Right forelimb (tissue), 1 donor: Measurements from ENCODE around the gene ZYX.
"Not testable (repeated sequence)": the region's sequence is repeated elsewhere in the genome, so short reads cannot be mapped to it uniquely, and the experiment has no call there.

Experiments
- DNase-seq: peaks from one replicate; pipeline ENCODE4 v3.0.0-alpha.2; 2018

Gene ZYX

GRCh38 chr7:143399151-143399550, 18.0 kb downstream of the ZYX start:
- DNase-seq, result peak; percentile 27

GRCh38 chr7:143399642-143400041, 18.5 kb downstream of the ZYX start:
- DNase-seq, result no peak

GRCh38 chr7:143401265-143401664, 20.1 kb downstream of the ZYX start:
- DNase-seq, result no peak

- DNase-seq, result not testable (repeated sequence)
These were observed 21.1 kb downstream of the ZYX start for GRCh38 chr7:143402233-143402632.

- DNase-seq, result no peak
These were observed 24.2 kb downstream of the ZYX start for GRCh38 chr7:143405173-143406001.

- DNase-seq, result no peak
These were observed 24.8 kb downstream of the ZYX start for GRCh38 chr7:143406002-143406357.

- DNase-seq, result no peak
These were observed 26.4 kb downstream of the ZYX start for GRCh38 chr7:143407287-143408251.

- no peak for DNase-seq
These were observed 27.1 kb downstream of the ZYX start for GRCh38 chr7:143408252-143408685.

- no peak for DNase-seq
These were observed 27.8 kb downstream of the ZYX start, which contains the start of gene EPHA1 for GRCh38 chr7:143408686-143409561. EPHA1 (minus strand) TSS chr7:143408856; CDS start chr7:143408805, 51 bp downstream.

- no peak for DNase-seq
These were observed 29.4 kb downstream of the ZYX start for GRCh38 chr7:143410521-143411004.

GRCh38 chr7:143411976-143412708, 31.0 kb downstream of the ZYX start:
- no peak for DNase-seq

GRCh38 chr7:143413123-143413522, 32.0 kb downstream of the ZYX start:
- DNase-seq, result no peak

- not testable (repeated sequence) for DNase-seq
These were observed 34.1 kb downstream of the ZYX start for GRCh38 chr7:143415209-143415608.

GRCh38 chr7:143415742-143416397, 34.7 kb downstream of the ZYX start:
- DNase-seq, result no peak

GRCh38 chr7:143416565-143417149, 35.5 kb downstream of the ZYX start:
- no peak for DNase-seq

GRCh38 chr7:143417734-143418383, 36.7 kb downstream of the ZYX start:
- no peak for DNase-seq

- DNase-seq, result no peak
These were observed 37.7 kb downstream of the ZYX start for GRCh38 chr7:143418681-143419458.

- no peak for DNase-seq
These were observed 38.7 kb downstream of the ZYX start for GRCh38 chr7:143419880-143420279.

- DNase-seq, result not testable (repeated sequence)
These were observed 39.5 kb downstream of the ZYX start for GRCh38 chr7:143420624-143421023.
